Stimulated activated CD4-positive, alpha-beta T cell treated with anti-CD3 and anti-CD28 coated beads, TNF-alpha, amount 100 ng/mL, for 24 hours (primary cell): ENCODE results near the gene ZNF469.
"Not testable (repeated sequence)": the region's sequence is repeated elsewhere in the genome, so short reads cannot be mapped to it uniquely, and the experiment has no call there.

Source experiments
- DNase-seq, 3 experiments: peaks; one replicate each; pipeline ENCODE4 v3.0.0-alpha.2; 2020; ENCODE audit warnings: low read depth in 3 of 3

The ZNF469 gene

GRCh38 chr16:88410297-88410968 is 27.7 kb downstream of the ZNF469 start:
- not testable (repeated sequence) for DNase-seq

- no peak for DNase-seq
Measured at GRCh38 chr16:88411951-88412576, 29.3 kb downstream of the ZNF469 start.

GRCh38 chr16:88412766-88413165 is 30.0 kb downstream of the ZNF469 start:
- DNase-seq, result no peak

GRCh38 chr16:88413231-88413630 is 30.5 kb downstream of the ZNF469 start:
- DNase-seq, result no peak

- no peak for DNase-seq
Measured at GRCh38 chr16:88413631-88414030, 30.9 kb downstream of the ZNF469 start.

GRCh38 chr16:88414521-88415380 is 32.0 kb downstream of the ZNF469 start:
- DNase-seq, result no peak

- DNase-seq, result no peak
Measured at GRCh38 chr16:88415381-88415705, 32.6 kb downstream of the ZNF469 start.

GRCh38 chr16:88415713-88416323 is 33.1 kb downstream of the ZNF469 start:
- no peak for DNase-seq

- no peak for DNase-seq
Measured at GRCh38 chr16:88416686-88417085, 33.9 kb downstream of the ZNF469 start.

- DNase-seq, result no peak
Measured at GRCh38 chr16:88417684-88418476, 35.1 kb downstream of the ZNF469 start.

- no peak for DNase-seq
Measured at GRCh38 chr16:88418869-88419268, 36.1 kb downstream of the ZNF469 start.

GRCh38 chr16:88419790-88420189 is 37.0 kb downstream of the ZNF469 start:
- DNase-seq, result no peak

GRCh38 chr16:88420496-88420895 is 37.7 kb downstream of the ZNF469 start:
- DNase-seq, result no peak

- no peak for DNase-seq
Measured at GRCh38 chr16:88421301-88421700, 38.5 kb downstream of the ZNF469 start.

GRCh38 chr16:88421871-88422433 is 39.2 kb downstream of the ZNF469 start:
- no peak for DNase-seq

- no peak for DNase-seq
Measured at GRCh38 chr16:88422733-88423447, 40.1 kb downstream of the ZNF469 start.

GRCh38 chr16:88423448-88423850 is 40.7 kb downstream of the ZNF469 start:
- no peak for DNase-seq

- DNase-seq, result no peak
Measured at GRCh38 chr16:88424587-88425235, 42.0 kb downstream of the ZNF469 start.

GRCh38 chr16:88426018-88426417 is 43.3 kb downstream of the ZNF469 start:
- no peak for DNase-seq

GRCh38 chr16:88427376-88427775 is 44.6 kb downstream of the ZNF469 start:
- DNase-seq, result no peak
